ENCODE data around the gene SLC25A26.

Gene SLC25A26

GRCh38 chr3:66386011-66386924 is 165.5 kb downstream of the SLC25A26 start:
- H3K36me3 ChIP-seq (ENCODE audit: insufficient read depth, low read length), result peaks cover 35% of the 10 kb centered on the region; the same call in 1 of the 2 replicates
- no peak overlapping the region for H3K4me3 ChIP-seq
- no peaks in the 10 kb centered on the region for H3K9me3 ChIP-seq (ENCODE audit: low read depth, low read length)
- DNase-seq (ENCODE audit: low read depth, low spot score), result no peak
- no peak overlapping the region for H3K27ac ChIP-seq
- H3K9ac ChIP-seq (ENCODE audit: insufficient read length), result no peak overlapping the region
- TF ChIP-seq POLR2AphosphoS5 (IDR thresholded peaks at IDR 0.05; ENCODE audit: borderline replicate concordance, low read depth, low read length), result no peak
- TF ChIP-seq FOXP2 (optimal IDR thresholded peaks at IDR 0.05; ENCODE audit: control extremely low read depth, extremely low read length, insufficient read depth), result no peak
- TF ChIP-seq EZH2 (IDR thresholded peaks at IDR 0.05), result no peak

- no peak overlapping the region for H3K4me3 ChIP-seq
Observed at GRCh38 chr3:66386925-66387650, 166.3 kb downstream of the SLC25A26 start.

GRCh38 chr3:66390013-66390412 is 169.2 kb downstream of the SLC25A26 start:
- DNase-seq (ENCODE audit: low read depth, low spot score), result no peak
- TF ChIP-seq POLR2AphosphoS5 (IDR thresholded peaks at IDR 0.05; ENCODE audit: borderline replicate concordance, low read depth, low read length) (no peak), EZH2 (IDR thresholded peaks at IDR 0.05) (no peak), FOXP2 (optimal IDR thresholded peaks at IDR 0.05; ENCODE audit: control extremely low read depth, extremely low read length, insufficient read depth) (no peak)
- Histone ChIP-seq H3K36me3 (ENCODE audit: insufficient read depth, low read length) (peaks cover 20% of the 10 kb centered on the region; the same call in 1 of the 2 replicates), H3K9ac (ENCODE audit: insufficient read length) (no peak overlapping the region), H3K27ac (no peak overlapping the region), H3K4me3 (no peak overlapping the region), H3K9me3 (ENCODE audit: low read depth, low read length) (no peaks in the 10 kb centered on the region)

More at GRCh38 chr3:66386925-66387650, 166.3 kb downstream of the SLC25A26 start:
- Histone ChIP-seq H3K27ac (no peak overlapping the region), H3K9me3 (ENCODE audit: low read depth, low read length) (no peaks in the 10 kb centered on the region), H3K9ac (ENCODE audit: insufficient read length) (no peak overlapping the region), H3K36me3 (ENCODE audit: insufficient read depth, low read length) (peaks cover 31% of the 10 kb centered on the region; the same call in 1 of the 2 replicates)
- TF ChIP-seq POLR2AphosphoS5 (IDR thresholded peaks at IDR 0.05; ENCODE audit: borderline replicate concordance, low read depth, low read length), result no peak
- TF ChIP-seq FOXP2 (optimal IDR thresholded peaks at IDR 0.05; ENCODE audit: control extremely low read depth, extremely low read length, insufficient read depth), result no peak
- TF ChIP-seq EZH2 (IDR thresholded peaks at IDR 0.05), result no peak
- no peak for DNase-seq (ENCODE audit: low read depth, low spot score)

- TF ChIP-seq EZH2 (IDR thresholded peaks at IDR 0.05) (no peak), POLR2AphosphoS5 (IDR thresholded peaks at IDR 0.05; ENCODE audit: borderline replicate concordance, low read depth, low read length) (no peak), FOXP2 (optimal IDR thresholded peaks at IDR 0.05; ENCODE audit: control extremely low read depth, extremely low read length, insufficient read depth) (no peak)
- peaks cover 4% of the 10 kb centered on the region; the same call in 1 of the 2 replicates for H3K36me3 ChIP-seq (ENCODE audit: insufficient read depth, low read length)
- DNase-seq (ENCODE audit: low read depth, low spot score), result no peak
- H3K9ac ChIP-seq (ENCODE audit: insufficient read length), result no peak overlapping the region
- no peaks in the 10 kb centered on the region for H3K9me3 ChIP-seq (ENCODE audit: low read depth, low read length)
- no peak overlapping the region for H3K27ac ChIP-seq
- H3K4me3 ChIP-seq, result no peak overlapping the region
Observed at GRCh38 chr3:66392512-66392911, 171.7 kb downstream of the SLC25A26 start.

- DNase-seq (ENCODE audit: low read depth, low spot score), result no peak
- Histone ChIP-seq H3K4me3 (no peak overlapping the region), H3K9me3 (ENCODE audit: low read depth, low read length) (no peaks in the 10 kb centered on the region), H3K9ac (ENCODE audit: insufficient read length) (no peak overlapping the region), H3K27ac (no peak overlapping the region), H3K36me3 (ENCODE audit: insufficient read depth, low read length) (peaks cover 4% of the 10 kb centered on the region; the same call in 1 of the 2 replicates)
- TF ChIP-seq POLR2AphosphoS5 (IDR thresholded peaks at IDR 0.05; ENCODE audit: borderline replicate concordance, low read depth, low read length), result no peak
- no peak for TF ChIP-seq EZH2 (IDR thresholded peaks at IDR 0.05)
- TF ChIP-seq FOXP2 (optimal IDR thresholded peaks at IDR 0.05; ENCODE audit: control extremely low read depth, extremely low read length, insufficient read depth), result no peak
Observed at GRCh38 chr3:66392966-66393332, 172.1 kb downstream of the SLC25A26 start.

GRCh38 chr3:66393333-66394005 is 172.7 kb downstream of the SLC25A26 start:
- H3K9ac ChIP-seq (ENCODE audit: insufficient read length), result peak overlapping the region; percentile 6
- TF ChIP-seq EZH2 (IDR thresholded peaks at IDR 0.05), result no peak
- no peak for DNase-seq (ENCODE audit: low read depth, low spot score)
- peak overlapping the region; percentile 67; the same call in 1 of the 2 replicates for H3K27ac ChIP-seq
- H3K9me3 ChIP-seq (ENCODE audit: low read depth, low read length), result no peaks in the 10 kb centered on the region
- H3K4me3 ChIP-seq, result no peak overlapping the region
- H3K36me3 ChIP-seq (ENCODE audit: insufficient read depth, low read length), result peaks cover 4% of the 10 kb centered on the region; the same call in 1 of the 2 replicates

GRCh38 chr3:66394019-66394752 is 173.4 kb downstream of the SLC25A26 start:
- Histone ChIP-seq H3K27ac (no peak overlapping the region), H3K36me3 (ENCODE audit: insufficient read depth, low read length) (peaks cover 4% of the 10 kb centered on the region; the same call in 1 of the 2 replicates), H3K9ac (ENCODE audit: insufficient read length) (no peak overlapping the region), H3K9me3 (ENCODE audit: low read depth, low read length) (no peaks in the 10 kb centered on the region), H3K4me3 (no peak overlapping the region)
- DNase-seq (ENCODE audit: low read depth, low spot score), result no peak
- TF ChIP-seq POLR2AphosphoS5 (IDR thresholded peaks at IDR 0.05; ENCODE audit: borderline replicate concordance, low read depth, low read length), result no peak
- TF ChIP-seq EZH2 (IDR thresholded peaks at IDR 0.05), result no peak
- no peak for TF ChIP-seq FOXP2 (optimal IDR thresholded peaks at IDR 0.05; ENCODE audit: control extremely low read depth, extremely low read length, insufficient read depth)
